GM12891 (cell line): ENCODE data around the gene SETD7.

ENCODE experiments used
- POLR2A ChIP-seq: IDR thresholded peaks from 2 replicates; pipeline ENCODE4 v1.6.1; 2011; ENCODE audit warnings: low read depth, low read length, control low read depth
- TAF1 ChIP-seq: IDR thresholded peaks from 2 replicates; pipeline ENCODE4 v1.6.1; 2011; ENCODE audit warnings: low read depth, low read length, control low read depth

DNA sequence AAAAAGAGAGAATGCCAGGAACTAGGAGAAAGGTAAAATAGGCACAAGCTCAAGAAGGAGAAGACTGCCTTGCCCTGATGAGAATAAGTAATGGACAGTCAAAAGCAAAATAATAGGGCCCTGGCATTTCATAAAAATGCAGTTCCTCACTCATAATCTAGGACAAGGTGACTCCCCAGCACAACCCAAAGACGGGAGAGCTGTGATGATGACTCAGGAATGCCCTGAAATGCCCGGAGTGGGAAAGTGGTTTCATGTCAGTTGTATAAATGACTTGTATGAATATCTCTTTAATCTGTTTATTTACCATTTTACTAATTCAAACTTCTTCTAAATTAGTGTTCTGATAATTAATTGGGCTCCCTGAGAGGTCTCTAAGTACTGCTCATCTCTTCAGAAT lies 28.8 kb upstream of the SETD7 start:
- TF ChIP-seq TAF1, result no peak
- TF ChIP-seq POLR2A, result no peak
